ENCODE measurements around the gene TCF3. TPM values are rescaled to one million over a fixed set of nuclear protein-coding genes. Genes with fewer than 3 reads are reported as not detected.

TCF3 gene
- total RNA-seq, 2 experiments from 2014 or later, result 124 to 126 TPM

DNA sequence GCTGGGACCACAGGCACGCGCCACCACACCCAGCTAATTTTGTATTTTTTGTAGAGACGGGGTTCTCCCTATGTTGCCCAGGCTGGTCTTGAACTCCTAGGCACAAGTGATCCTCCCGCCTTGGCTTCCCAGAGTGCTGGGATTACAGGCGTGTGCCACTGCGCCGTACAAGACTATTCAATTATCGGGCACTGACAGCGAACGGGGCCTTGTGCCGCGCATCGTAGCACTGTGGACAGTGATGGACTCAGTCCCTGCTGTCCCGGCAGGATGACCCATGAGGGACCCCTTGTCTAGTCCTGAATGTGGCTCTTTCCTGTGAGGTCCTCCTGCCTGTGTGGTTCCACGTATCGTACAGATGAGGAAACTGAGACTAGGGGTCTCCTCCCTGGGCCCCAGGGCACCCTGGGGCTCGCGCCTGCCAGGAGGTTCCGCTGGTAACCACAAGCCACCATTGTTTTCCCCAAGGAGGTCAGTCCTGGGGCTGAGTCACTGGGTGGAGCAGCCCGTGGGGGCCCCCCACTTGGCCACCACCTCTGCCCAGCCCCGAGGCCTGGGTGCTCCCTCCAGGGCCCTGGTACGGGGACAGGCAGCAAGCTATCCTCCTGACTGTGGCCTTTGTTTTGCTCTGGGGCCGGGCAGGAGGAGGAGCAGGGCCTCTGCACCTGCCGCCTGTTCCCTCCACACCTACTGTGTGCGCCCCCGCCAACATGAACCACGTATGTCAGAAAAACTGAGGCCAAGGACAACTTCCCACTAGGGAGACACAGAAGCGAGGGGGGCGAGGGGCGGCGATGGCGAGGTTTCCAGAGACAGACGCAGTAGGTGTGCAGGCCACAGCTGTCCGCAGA is 2.9 kb upstream of the TCF3 start:
- no peak overlapping the region for H3K4me3 Mint-ChIP-seq
- H3K27ac Mint-ChIP-seq, result no peak overlapping the region
- no peaks in the 10 kb centered on the region for H3K27me3 Mint-ChIP-seq
- ATAC-seq, result no peak
- H3K36me3 Mint-ChIP-seq (ENCODE audit: low read depth), result peaks cover 6% of the 10 kb centered on the region
- ChIA-PET CTCF (interaction anchor here (1.0 to 1.6 kb wide), 3 partner anchors 17 to 171 kb away, joined by 3 to 5 read pairs (median 4); no protein-coding TSS in a partner anchor), POLR2A (interaction anchor here (0.6 to 1.0 kb wide), 2 partner anchors 19 to 584 kb away, joined by 3 to 4 read pairs; no protein-coding TSS in a partner anchor)
- H3K4me1 Mint-ChIP-seq (ENCODE audit: low read depth), result peaks cover 12% of the 10 kb centered on the region
- TF ChIP-seq, protein P1, sequence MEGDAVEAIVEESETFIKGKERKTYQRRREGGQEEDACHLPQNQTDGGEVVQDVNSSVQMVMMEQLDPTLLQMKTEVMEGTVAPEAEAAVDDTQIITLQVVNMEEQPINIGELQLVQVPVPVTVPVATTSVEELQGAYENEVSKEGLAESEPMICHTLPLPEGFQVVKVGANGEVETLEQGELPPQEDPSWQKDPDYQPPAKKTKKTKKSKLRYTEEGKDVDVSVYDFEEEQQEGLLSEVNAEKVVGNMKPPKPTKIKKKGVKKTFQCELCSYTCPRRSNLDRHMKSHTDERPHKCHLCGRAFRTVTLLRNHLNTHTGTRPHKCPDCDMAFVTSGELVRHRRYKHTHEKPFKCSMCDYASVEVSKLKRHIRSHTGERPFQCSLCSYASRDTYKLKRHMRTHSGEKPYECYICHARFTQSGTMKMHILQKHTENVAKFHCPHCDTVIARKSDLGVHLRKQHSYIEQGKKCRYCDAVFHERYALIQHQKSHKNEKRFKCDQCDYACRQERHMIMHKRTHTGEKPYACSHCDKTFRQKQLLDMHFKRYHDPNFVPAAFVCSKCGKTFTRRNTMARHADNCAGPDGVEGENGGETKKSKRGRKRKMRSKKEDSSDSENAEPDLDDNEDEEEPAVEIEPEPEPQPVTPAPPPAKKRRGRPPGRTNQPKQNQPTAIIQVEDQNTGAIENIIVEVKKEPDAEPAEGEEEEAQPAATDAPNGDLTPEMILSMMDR (IDR thresholded peaks at IDR 0.05), result no peak
- intact Hi-C loops (cut with micrococcal nuclease), result no loop called here
- H3K9me3 Mint-ChIP-seq, result no peaks in the 10 kb centered on the region
- DNase-seq, result no peak

- ChIA-PET POLR2A (interaction anchor here (0.6 to 1.0 kb wide), 2 partner anchors 18 to 585 kb away, joined by 3 to 4 read pairs; no protein-coding TSS in a partner anchor), CTCF (interaction anchor here (0.9 to 1.6 kb wide), 3 partner anchors 18 to 184 kb away, joined by 3 to 5 read pairs (median 4); no protein-coding TSS in a partner anchor)
- Mint-ChIP-seq H3K36me3 (ENCODE audit: low read depth) (peaks cover 10% of the 10 kb centered on the region), H3K4me1 (ENCODE audit: low read depth) (peaks cover 18% of the 10 kb centered on the region), H3K4me3 (peak overlapping the region; percentile 75), H3K27ac (no peak overlapping the region), H3K27me3 (no peaks in the 10 kb centered on the region), H3K9me3 (no peaks in the 10 kb centered on the region)
- no peak for DNase-seq
- ATAC-seq, result no peak
- TF ChIP-seq, protein P1 (IDR thresholded peaks at IDR 0.05), result no peak
- intact Hi-C loops (cut with micrococcal nuclease), result loop anchor here (5.0 kb wide), 1 partner anchor 47 kb away; the partner anchor contains the start of gene UQCR11
Measured at GRCh38 chr19:1654178-1654792, 1.9 kb upstream of the TCF3 start.

GRCh38 chr19:1653300-1653628 is 849 bp upstream of the TCF3 start:
- peak overlapping the region; percentile 75 for H3K4me3 Mint-ChIP-seq
- POLR2A ChIA-PET, result interaction anchor here (0.7 to 4.0 kb wide), 8 partner anchors 9 to 178 kb away, joined by 3 to 25 read pairs (median 4); partner anchors contain the start of genes MBD3 and UQCR11
- peaks cover 17% of the 10 kb centered on the region for H3K36me3 Mint-ChIP-seq (ENCODE audit: low read depth)
- H3K27ac Mint-ChIP-seq, result peak overlapping the region; percentile 85
- intact Hi-C loops (cut with micrococcal nuclease), result loop anchor here (5.0 kb wide), 1 partner anchor 46 kb away; the partner anchor contains the start of gene UQCR11
- CTCF ChIA-PET, result no interaction called here
- DNase-seq (no peak), ATAC-seq (no peak)
- TF ChIP-seq, protein P1 (IDR thresholded peaks at IDR 0.05), result no peak
- H3K4me1 Mint-ChIP-seq (ENCODE audit: low read depth), result peaks cover 24% of the 10 kb centered on the region
- no peaks in the 10 kb centered on the region for H3K27me3 Mint-ChIP-seq
- no peaks in the 10 kb centered on the region for H3K9me3 Mint-ChIP-seq

- ChIA-PET POLR2A (interaction anchor here (0.7 to 4.0 kb wide), 14 partner anchors 7 to 96 kb away, joined by 3 to 25 read pairs (median 4); partner anchors contain the start of genes MBD3 and UQCR11), CTCF (interaction anchor here (0.7 to 1.7 kb wide), 4 partner anchors 13 to 62 kb away, joined by 3 to 5 read pairs (median 4); no protein-coding TSS in a partner anchor)
- no peaks in the 10 kb centered on the region for H3K27me3 Mint-ChIP-seq
- peaks cover 17% of the 10 kb centered on the region for H3K36me3 Mint-ChIP-seq (ENCODE audit: low read depth)
- ATAC-seq (no peak), DNase-seq (peak; percentile 70)
- peak overlapping the region; percentile 83 for H3K4me3 Mint-ChIP-seq
- H3K9me3 Mint-ChIP-seq, result no peaks in the 10 kb centered on the region
- TF ChIP-seq, protein P1 (IDR thresholded peaks at IDR 0.05), result peak; percentile 12
- peak overlapping the region; percentile 93 for H3K27ac Mint-ChIP-seq
- intact Hi-C loops (cut with micrococcal nuclease), result loop anchor here (5.0 kb wide), 1 partner anchor 44 kb away; the partner anchor contains the start of gene UQCR11
- peaks cover 24% of the 10 kb centered on the region for H3K4me1 Mint-ChIP-seq (ENCODE audit: low read depth)
Measured at GRCh38 chr19:1651568-1652291, 685 bp downstream of the TCF3 start.
